Measurements from ENCODE around the gene KCNQ5.

DNA sequence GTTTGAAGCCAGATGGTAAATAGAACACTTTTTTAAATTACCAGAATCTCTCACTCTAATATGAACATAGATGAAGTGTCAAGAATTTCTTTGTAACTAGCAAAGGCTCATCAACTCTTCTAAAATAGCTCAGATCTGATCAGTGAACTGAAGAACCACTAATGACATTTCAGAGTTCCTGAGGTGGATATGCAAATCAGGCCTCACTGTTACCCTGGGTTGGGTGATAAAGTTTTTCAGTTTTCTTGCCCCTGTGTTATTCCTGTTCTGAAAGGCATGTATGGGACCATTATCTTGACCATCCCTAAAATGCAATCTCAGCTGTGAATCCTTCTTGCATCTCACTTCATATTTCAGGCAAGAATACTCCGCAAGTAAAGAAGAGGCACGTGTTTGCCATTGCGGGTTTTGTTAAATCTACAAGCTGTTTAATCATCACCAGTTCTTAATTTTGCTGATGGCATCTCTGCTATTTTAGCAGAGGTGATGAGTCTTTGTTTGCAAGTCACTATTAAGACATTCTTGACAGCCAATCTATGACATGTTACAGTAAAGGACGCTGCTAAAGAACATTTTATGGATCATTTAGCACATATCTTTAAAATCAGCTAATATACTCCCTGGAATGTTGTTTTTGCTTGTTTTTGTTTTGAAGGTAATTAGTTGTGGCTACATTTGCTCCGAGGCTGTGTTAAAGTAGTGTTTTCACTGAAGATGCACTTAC is 555.5 kb downstream of the KCNQ5 start:
- no peak for TF ChIP-seq POLR2A (IDR thresholded peaks at IDR 0.05)
- TF ChIP-seq, protein P1, sequence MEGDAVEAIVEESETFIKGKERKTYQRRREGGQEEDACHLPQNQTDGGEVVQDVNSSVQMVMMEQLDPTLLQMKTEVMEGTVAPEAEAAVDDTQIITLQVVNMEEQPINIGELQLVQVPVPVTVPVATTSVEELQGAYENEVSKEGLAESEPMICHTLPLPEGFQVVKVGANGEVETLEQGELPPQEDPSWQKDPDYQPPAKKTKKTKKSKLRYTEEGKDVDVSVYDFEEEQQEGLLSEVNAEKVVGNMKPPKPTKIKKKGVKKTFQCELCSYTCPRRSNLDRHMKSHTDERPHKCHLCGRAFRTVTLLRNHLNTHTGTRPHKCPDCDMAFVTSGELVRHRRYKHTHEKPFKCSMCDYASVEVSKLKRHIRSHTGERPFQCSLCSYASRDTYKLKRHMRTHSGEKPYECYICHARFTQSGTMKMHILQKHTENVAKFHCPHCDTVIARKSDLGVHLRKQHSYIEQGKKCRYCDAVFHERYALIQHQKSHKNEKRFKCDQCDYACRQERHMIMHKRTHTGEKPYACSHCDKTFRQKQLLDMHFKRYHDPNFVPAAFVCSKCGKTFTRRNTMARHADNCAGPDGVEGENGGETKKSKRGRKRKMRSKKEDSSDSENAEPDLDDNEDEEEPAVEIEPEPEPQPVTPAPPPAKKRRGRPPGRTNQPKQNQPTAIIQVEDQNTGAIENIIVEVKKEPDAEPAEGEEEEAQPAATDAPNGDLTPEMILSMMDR (IDR thresholded peaks at IDR 0.05), result no peak

All from thyroid gland (tissue), 4 donors.